Prostate gland (tissue), 2 donors: ENCODE data around the gene NLRC5.

Source experiments
- CTCF ChIP-seq, 4 experiments: fragments of 200-600 bp in 2 of 4; fragments of 450-650 bp in 2 of 4; sonication (generic) in 2 of 4; IDR thresholded peaks; 1 replicate in 3 of 4; 2 replicates in 1 of 4; pipeline ENCODE4 v1.5.1; 2016 to 2019; ENCODE audit warnings: antibody characterized with exemption in 4 of 4, mild to moderate bottlenecking in 2 of 4, moderate library complexity in 2 of 4
- POLR2A ChIP-seq: fragments of 450-650 bp; IDR thresholded peaks from one replicate; pipeline ENCODE4 v1.6.1; 2016; ENCODE audit warnings: antibody characterized with exemption, mild to moderate bottlenecking
- POLR2AphosphoS5 ChIP-seq: sonication (generic); formaldehyde crosslinking; IDR thresholded peaks from one replicate; pipeline ENCODE4 v1.6.1; 2017; ENCODE audit warnings: antibody characterized with exemption

DNA sequence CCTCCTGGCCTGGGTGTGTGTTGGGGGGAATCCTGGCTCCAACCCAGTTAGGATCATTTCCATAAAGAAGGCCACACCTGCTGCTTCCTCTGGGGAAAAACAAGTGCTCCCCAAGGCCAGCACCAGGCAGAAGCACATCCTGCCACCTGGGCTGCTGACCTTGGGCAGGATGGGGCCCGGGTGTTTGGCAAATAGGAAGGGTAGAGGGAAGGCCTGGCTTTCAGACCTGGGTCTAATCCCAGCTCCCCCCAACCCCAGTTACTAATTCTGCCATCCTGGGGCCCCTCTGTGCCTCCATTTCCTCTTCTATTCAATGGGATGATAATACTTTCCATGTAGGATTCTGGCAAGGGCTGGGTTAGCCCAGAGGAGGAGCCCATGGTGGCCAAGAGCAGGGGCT, 3.0 kb upstream of the NLRC5 start:
- TF ChIP-seq CTCF (IDR thresholded peaks at IDR 0.05) (no peak), POLR2AphosphoS5 (no peak), POLR2A (no peak)
